RWPE1 (cell line): ENCODE measurements around the gene PIK3C2B.

Source experiments
- CTCF ChIA-PET: fragments of 350-600 bp; sonication (Branson Sonifier 250); formaldehyde crosslinking; extraction: SDS; loops from one replicate; lab custom pipeline; 2021; lab: Yijun Ruan, JAX
- POLR2A ChIA-PET: fragments of 400-600 bp; formaldehyde crosslinking; extraction: SDS; loops from one replicate; lab custom pipeline; 2020; ENCODE audit warnings: antibody characterized with exemption; ENCODE audit not compliant: low non-redundant PET; lab: Yijun Ruan, JAX
- DNase-seq: peaks from one replicate; pipeline ENCODE4 v3.0.0; 2012; ENCODE audit warnings: low spot score
- H3K27ac ChIP-seq: fragments of 450-650 bp; 2 replicates; pipeline ENCODE4 v1.5.1; 2017
- TF ChIP-seq, protein P1 (sequence below): fragments of 450-650 bp; conservative IDR thresholded peaks from 2 replicates; pipeline ENCODE4 v1.5.1; 2017; ENCODE audit warnings: low read depth, mild to moderate bottlenecking

PIK3C2B gene

DNA sequence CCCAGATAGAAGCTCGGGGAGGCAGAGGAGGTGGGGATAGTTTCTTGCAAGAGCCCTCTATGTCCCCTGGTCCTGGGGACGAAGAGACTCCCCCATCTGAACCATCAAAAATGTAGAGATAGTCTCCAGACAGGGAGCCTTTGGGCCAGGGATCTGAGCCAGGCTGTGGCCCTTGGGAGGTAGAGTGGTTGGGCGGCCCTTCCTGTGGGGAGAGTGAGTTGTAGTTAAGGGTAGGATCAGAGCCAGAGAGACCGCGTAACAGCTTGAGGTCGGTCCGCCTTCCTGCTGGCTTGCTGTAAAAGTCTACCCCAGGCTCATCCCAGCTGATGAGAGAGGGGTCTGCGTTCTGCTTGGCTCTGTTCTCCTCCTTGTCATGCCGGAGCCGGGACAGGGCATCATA is 25.3 kb downstream of the PIK3C2B start:
- ChIA-PET POLR2A (interaction anchor here (0.5 kb wide), 1 partner anchor 11 kb away, joined by 3 read pairs; no protein-coding TSS in a partner anchor), CTCF (no interaction called here)
- H3K27ac ChIP-seq = no peak overlapping the region
- DNase-seq = no peak
- TF ChIP-seq, protein P1, sequence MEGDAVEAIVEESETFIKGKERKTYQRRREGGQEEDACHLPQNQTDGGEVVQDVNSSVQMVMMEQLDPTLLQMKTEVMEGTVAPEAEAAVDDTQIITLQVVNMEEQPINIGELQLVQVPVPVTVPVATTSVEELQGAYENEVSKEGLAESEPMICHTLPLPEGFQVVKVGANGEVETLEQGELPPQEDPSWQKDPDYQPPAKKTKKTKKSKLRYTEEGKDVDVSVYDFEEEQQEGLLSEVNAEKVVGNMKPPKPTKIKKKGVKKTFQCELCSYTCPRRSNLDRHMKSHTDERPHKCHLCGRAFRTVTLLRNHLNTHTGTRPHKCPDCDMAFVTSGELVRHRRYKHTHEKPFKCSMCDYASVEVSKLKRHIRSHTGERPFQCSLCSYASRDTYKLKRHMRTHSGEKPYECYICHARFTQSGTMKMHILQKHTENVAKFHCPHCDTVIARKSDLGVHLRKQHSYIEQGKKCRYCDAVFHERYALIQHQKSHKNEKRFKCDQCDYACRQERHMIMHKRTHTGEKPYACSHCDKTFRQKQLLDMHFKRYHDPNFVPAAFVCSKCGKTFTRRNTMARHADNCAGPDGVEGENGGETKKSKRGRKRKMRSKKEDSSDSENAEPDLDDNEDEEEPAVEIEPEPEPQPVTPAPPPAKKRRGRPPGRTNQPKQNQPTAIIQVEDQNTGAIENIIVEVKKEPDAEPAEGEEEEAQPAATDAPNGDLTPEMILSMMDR = no peak

DNA sequence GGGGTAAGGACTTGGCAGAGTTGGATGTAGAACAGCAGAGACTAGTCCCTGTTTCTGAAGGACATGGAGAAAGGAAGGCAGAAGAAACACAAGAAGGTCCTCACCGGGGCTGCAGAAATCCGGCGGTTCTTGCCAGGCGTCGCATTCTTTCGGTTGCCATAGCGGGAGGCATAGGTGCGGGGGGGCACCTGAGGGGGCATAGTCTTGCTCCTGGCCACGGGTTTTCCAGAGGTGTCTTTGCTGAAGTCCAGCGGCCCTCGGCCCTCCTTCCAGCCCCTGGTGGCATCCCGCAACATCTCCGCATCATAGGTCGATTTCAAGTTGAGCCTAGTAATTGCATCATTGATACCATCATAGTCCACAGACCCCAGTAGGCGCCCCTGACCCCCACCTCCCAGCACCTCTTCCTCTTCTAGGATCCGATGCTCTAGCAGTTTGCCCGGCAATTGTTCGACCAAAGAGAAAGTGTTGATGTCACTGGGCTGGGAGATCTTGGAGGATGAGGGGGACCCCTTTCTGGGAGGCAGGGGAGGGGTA is 25.8 kb downstream of the PIK3C2B start:
- CTCF ChIA-PET = no interaction called here
- DNase-seq = no peak
- no peak overlapping the region for H3K27ac ChIP-seq
- TF ChIP-seq, protein P1 = no peak
- POLR2A ChIA-PET = interaction anchor here (0.5 kb wide), 1 partner anchor 11 kb away, joined by 3 read pairs; no protein-coding TSS in a partner anchor

DNA sequence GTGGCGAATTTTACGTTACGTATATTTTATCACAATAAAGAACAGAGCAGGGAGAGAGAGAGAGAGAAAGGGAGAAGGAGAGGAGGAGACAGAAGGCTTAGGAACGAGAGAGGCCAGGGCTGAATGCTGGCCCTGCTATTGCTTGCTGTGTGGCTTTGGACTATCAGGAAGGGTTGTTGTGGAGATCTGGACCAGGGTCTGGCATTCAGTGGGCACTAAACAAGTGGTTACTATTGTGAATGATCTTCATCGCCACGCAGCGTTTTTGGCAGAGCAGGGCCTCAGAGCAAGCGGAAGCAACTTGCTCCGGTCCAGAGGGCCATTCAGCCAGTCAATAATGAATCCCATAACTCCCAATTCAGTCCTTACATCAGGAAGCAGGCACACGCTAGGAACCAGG is 26.4 kb downstream of the PIK3C2B start:
- POLR2A ChIA-PET = no interaction called here
- TF ChIP-seq, protein P1 = no peak
- H3K27ac ChIP-seq = no peak overlapping the region
- CTCF ChIA-PET = no interaction called here
- no peak for DNase-seq

DNA sequence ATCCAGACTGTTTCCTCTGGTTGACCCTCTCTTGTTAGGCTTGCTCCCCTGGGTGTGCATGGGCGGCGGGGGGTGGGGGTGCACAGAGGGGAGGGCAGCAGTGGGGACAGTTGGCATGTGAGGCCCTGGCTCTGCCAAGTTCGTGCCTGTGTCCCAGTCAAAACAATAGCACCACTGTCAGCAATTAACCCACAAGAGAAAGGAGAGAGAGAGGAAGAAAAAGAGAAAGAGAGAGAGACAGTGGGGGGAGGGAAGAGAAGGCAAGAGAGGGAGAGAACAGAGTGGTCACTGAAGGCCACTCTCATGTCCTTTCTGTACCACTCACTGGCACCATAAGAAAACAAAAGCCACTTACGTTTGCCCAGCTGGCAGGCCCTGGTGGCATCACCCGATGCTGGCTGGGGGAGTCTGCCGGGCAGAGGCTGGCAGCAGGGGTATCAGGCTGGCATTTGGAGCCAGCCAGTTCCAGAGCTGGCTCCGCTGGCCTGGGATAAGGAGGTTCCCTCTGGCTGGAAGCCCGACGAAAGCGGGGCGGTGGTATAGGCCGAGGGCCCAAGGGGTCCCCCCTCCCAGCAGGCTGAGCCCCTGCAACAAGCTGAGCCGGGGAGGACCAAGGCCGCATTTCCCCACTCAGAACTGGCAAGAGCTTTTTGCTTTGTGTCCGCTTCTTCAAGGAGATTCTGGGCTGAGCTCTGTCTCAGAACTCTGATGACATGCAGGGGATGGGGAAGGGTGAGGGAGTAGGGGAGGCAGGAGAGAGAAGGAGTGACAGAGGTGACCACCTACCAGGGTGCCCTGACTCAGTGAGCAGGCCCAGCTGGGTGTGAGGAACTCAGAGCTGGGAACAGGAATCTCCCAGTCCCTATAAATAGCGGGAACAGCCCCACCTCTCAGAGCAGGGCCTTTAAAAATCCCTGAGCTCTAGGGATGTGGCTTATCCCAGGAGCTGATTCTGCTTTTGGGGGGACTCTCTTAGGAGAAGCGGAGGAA is 27.9 kb downstream of the PIK3C2B start:
- H3K27ac ChIP-seq = peak overlapping the region; percentile 6; the same call in 1 of the 2 replicates
- CTCF ChIA-PET = interaction anchor here (0.5 to 2.1 kb wide), 9 partner anchors 16 to 420 kb away, joined by 3 to 7 read pairs (median 3); no protein-coding TSS in a partner anchor
- TF ChIP-seq, protein P1 = no peak
- POLR2A ChIA-PET = no interaction called here
- DNase-seq = no peak

DNA sequence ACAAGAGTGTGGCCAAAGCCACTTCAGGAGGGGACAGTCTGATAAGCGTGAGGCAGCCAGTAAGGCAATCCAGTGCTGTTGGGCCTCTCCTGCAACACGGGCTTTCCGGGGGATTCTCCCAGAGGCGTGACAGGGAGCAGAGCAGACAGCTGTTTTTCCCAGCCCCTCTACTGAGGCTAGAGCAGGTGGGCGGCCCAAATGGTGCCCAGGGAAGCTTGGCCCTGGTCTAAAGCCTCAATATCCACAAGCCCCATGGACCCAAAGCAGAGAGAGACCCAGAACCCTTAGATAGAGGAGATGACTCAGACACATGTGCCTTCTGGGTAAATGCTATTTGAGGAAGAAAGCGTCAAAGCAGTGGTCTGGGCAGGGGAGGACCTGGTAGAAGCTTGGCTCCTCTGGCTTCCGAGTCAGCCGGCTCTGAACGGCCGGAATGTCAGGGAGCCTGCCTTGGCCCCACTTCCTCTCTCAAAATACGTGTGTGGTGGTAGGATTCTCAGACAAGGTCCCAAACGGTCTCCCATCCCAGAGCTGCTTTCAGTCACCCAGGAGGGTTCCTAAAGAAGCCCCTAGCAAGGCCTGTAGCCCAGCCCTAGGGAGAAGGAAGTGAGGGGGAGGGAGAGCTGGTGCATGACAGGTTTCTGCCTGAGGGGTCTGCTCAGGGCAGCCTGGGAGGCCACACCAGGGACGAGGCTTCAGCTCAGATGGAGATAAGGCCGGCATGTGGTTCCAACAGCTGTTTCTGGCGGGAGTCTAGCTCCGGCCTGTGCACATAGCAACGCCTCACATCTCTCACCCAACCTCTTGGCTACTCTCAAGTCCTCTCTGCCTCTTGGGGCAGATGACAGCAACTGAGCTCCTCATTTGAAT is 28.8 kb downstream of the PIK3C2B start:
- POLR2A ChIA-PET = no interaction called here
- CTCF ChIA-PET = interaction anchor here (0.5 to 2.1 kb wide), 4 partner anchors 19 to 365 kb away, joined by 3 to 7 read pairs (median 4); no protein-coding TSS in a partner anchor
- H3K27ac ChIP-seq = no peak overlapping the region
- DNase-seq = no peak
- TF ChIP-seq, protein P1 = no peak
